NCI-H1105 (cell line): ENCODE measurements around the gene ANKS1B.

Source experiments
- DNase-seq: peaks from one replicate; lab custom pipeline; 2025; lab: John Stamatoyannopoulos, UW

The ANKS1B gene

GRCh38 chr12:99453836-99454538 lies 530.7 kb downstream of the ANKS1B start:
- no peak for DNase-seq

- DNase-seq = no peak
These were observed 534.6 kb downstream of the ANKS1B start for GRCh38 chr12:99450036-99450630.

- no peak for DNase-seq
These were observed 539.8 kb downstream of the ANKS1B start for GRCh38 chr12:99444859-99445316.

GRCh38 chr12:99442758-99443157 lies 542.0 kb downstream of the ANKS1B start:
- DNase-seq = no peak

- DNase-seq = no peak
These were observed 545.3 kb downstream of the ANKS1B start for GRCh38 chr12:99439399-99439798.

- no peak for DNase-seq
These were observed 548.2 kb downstream of the ANKS1B start for GRCh38 chr12:99436584-99436983.

- no peak for DNase-seq
These were observed 549.5 kb downstream of the ANKS1B start for GRCh38 chr12:99435095-99435791.

GRCh38 chr12:99433155-99433554 lies 551.6 kb downstream of the ANKS1B start:
- DNase-seq = no peak

- no peak for DNase-seq
These were observed 553.5 kb downstream of the ANKS1B start for GRCh38 chr12:99431203-99431602.

GRCh38 chr12:99427104-99427503 lies 557.6 kb downstream of the ANKS1B start:
- DNase-seq = no peak

GRCh38 chr12:99418379-99418778 lies 566.4 kb downstream of the ANKS1B start:
- no peak for DNase-seq

GRCh38 chr12:99413751-99414150 lies 571.0 kb downstream of the ANKS1B start:
- no peak for DNase-seq

- DNase-seq = no peak
These were observed 591.0 kb downstream of the ANKS1B start for GRCh38 chr12:99393763-99394162.

GRCh38 chr12:99392091-99392850 lies 592.5 kb downstream of the ANKS1B start:
- no peak for DNase-seq

GRCh38 chr12:99390707-99391106 lies 594.0 kb downstream of the ANKS1B start:
- DNase-seq = no peak

GRCh38 chr12:99389751-99390150 lies 595.0 kb downstream of the ANKS1B start:
- DNase-seq = no peak

GRCh38 chr12:99388671-99389195 lies 596.0 kb downstream of the ANKS1B start:
- DNase-seq = no peak

- no peak for DNase-seq
These were observed 597.1 kb downstream of the ANKS1B start for GRCh38 chr12:99387661-99388060.

- DNase-seq = no peak
These were observed 597.8 kb downstream of the ANKS1B start for GRCh38 chr12:99386907-99387306.

GRCh38 chr12:99383258-99383657 lies 601.5 kb downstream of the ANKS1B start:
- DNase-seq = no peak

GRCh38 chr12:99381992-99382391 lies 602.7 kb downstream of the ANKS1B start:
- no peak for DNase-seq

- DNase-seq = no peak
These were observed 604.0 kb downstream of the ANKS1B start for GRCh38 chr12:99380701-99381100.
